HepG2 (cell line): ENCODE data around the gene HTR1D. TPM values are rescaled to one million over a fixed set of nuclear protein-coding genes. Genes with fewer than 3 reads are reported as not detected.

Experiments
- NFAT5 ChIP-seq: sonication (generic); formaldehyde crosslinking; IDR thresholded peaks from 2 replicates; pipeline ENCODE4 v1.4.0; 2020; ENCODE audit warnings: missing genetic modification reagents
- SCMH1 ChIP-seq: sonication (generic); formaldehyde crosslinking; IDR thresholded peaks from 2 replicates; pipeline ENCODE4 v1.9.0; 2021; ENCODE audit warnings: missing genetic modification reagents, mild to moderate bottlenecking, borderline replicate concordance
- SKI ChIP-seq: fragments of 450-650 bp; IDR thresholded peaks from one replicate; pipeline ENCODE4 v1.6.1; 2018; ENCODE audit warnings: mild to moderate bottlenecking; ENCODE audit not compliant: partially characterized antibody
- ZFYVE20 ChIP-seq: sonication (generic); formaldehyde crosslinking; IDR thresholded peaks from 2 replicates; pipeline ENCODE4 v1.8.0; 2023; ENCODE audit warnings: low read depth, mild to moderate bottlenecking, moderate library complexity, missing genetic modification reagents, borderline replicate concordance
- ZNF567 ChIP-seq: sonication (generic); formaldehyde crosslinking; IDR thresholded peaks from 2 replicates; pipeline ENCODE4 v1.8.1; 2023; ENCODE audit warnings: mild to moderate bottlenecking, missing genetic modification reagents, borderline replicate concordance
- ZNF687 ChIP-seq: sonication (generic); formaldehyde crosslinking; IDR thresholded peaks from 2 replicates; pipeline ENCODE4 v1.5.1; 2020; ENCODE audit warnings: mild to moderate bottlenecking, missing genetic modification reagents, moderate library complexity
- polyA plus RNA-seq, 8 experiments: library from polyadenylated mRNA; depleted of rRNA in 3 of 8; stranded (reverse) in 7 of 8; unstranded in 1 of 8; fragments of >200 nt; fragmentation: Illumina TruSeq in 4 of 8; extraction: Trizol in 4 of 8; gene quantifications; 2 replicates each; pipeline versions ENCODE4 v1.2.1 to v1.2.3, GENCODE V29; 2011 to 2016; ENCODE audit warnings: low read depth in 4 of 8, missing spikeins in 1 of 8, mixed read lengths in 1 of 8; ENCODE audit not compliant: insufficient read depth in 1 of 8
- total RNA-seq, 5 experiments: library from RNA; depleted of rRNA; stranded (reverse); fragments of >200 nt; fragmentation: Illumina TruSeq; extraction: Trizol; gene quantifications; 2 replicates each; pipeline ENCODE4 v1.2.3, GENCODE V29; 2016; ENCODE audit warnings: low read depth in 1 of 5
- TF ChIP-seq, protein P1 (sequence below): sonication (generic); formaldehyde crosslinking; IDR thresholded peaks from 2 replicates; pipeline ENCODE4 v1.4.0; 2020; ENCODE audit warnings: missing genetic modification reagents; ENCODE audit errors: not compliant biosample characterization

Gene HTR1D
- total and polyA plus RNA-seq, 2 of the 13 experiments (the other 11 are each of a cell fraction or from before 2014, with no cell fraction given) = 0.04 to 0.07 TPM

DNA sequence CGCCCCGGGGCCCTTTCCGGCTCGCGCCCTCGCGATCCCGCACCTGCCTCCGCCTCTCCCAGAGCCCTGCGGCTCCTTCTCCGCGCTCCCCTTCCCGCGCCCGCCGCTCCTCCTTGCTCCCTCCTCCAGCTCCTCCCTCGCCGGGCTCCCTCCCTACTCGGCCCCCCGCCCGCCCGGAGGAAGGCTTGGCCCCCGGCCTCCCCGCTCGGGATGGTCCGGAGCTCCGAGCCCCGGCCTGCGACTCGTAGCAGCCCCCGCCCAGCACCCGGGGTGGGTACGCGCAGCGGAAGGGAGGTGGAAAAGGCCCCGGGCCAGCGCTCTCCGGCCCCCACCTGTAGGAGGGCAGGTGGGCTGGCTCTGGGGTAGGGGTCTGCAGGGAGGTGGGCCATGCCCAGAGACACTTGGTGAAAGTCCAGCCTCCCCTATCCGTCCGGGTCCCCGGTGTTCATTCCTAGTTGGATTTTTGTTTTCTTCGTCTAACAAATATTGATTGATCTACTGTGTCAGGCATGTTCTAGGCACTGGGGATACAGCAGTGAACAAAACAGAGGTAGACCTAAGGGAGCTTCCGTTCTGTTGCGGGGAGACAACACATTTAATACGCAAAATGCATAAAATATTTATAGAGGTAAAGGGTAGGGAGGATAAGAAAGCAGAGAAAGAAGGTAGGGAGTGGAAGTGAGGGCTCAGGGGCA is at the start of gene HTR1D (continued):
- TF ChIP-seq NFAT5 (CRISPR knock-in tag) (no peak), ZNF567 (CRISPR knock-in tag) (no peak), ZNF687 (CRISPR knock-in tag) (peak; percentile 23; the same call in 1 of the 2 replicates), SKI (no peak), ZFYVE20 (CRISPR knock-in tag) (no peak), SCMH1 (CRISPR knock-in tag) (no peak)
- TF ChIP-seq, protein P1, sequence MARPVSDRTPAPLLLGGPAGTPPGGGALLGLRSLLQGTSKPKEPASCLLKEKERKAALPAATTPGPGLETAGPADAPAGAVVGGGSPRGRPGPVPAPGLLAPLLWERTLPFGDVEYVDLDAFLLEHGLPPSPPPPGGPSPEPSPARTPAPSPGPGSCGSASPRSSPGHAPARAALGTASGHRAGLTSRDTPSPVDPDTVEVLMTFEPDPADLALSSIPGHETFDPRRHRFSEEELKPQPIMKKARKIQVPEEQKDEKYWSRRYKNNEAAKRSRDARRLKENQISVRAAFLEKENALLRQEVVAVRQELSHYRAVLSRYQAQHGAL (CRISPR knock-in tag) = no peak
